T-helper 2 cell (primary cell): Measurements from ENCODE around the gene RRP15.

ENCODE experiments used
- DNase-seq, 5 experiments: peaks; one replicate each; pipeline versions ENCODE4 v3.0.0 to v3.0.0-alpha.2; 2012 to 2022

RRP15 gene

DNA sequence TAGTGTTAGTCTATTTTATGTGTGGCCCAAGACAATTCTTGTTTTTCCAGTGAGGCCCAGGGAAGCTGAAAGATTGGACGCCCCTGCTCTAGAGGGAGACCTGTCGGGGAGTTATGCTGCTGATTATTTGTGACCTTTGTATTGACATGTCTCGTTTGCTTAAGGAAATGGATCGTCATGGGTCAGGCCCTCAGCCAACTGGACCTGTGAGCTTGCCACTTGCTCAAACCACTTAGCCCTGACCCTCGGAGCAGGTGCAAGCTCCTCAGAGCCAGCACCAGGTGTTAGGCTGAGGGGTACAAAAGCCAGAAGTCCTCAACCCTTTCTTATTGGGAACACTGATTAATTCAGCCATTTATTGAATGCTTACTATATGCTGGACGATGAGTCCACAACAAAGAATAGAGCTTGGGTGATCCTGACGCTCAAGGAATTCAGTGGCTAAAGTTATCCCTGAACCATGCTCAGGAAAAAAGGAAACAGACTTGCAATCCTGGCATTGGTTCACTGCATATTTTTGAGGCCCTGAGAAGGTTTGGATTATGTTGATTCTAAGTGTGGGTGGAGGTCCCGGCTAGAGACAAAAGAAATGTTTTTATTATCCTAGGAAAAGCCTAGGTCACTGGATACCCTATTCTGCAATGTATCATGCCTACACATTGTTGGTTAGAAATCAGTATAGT, 79.1 kb downstream of the RRP15 start:
- no peak for DNase-seq

DNA sequence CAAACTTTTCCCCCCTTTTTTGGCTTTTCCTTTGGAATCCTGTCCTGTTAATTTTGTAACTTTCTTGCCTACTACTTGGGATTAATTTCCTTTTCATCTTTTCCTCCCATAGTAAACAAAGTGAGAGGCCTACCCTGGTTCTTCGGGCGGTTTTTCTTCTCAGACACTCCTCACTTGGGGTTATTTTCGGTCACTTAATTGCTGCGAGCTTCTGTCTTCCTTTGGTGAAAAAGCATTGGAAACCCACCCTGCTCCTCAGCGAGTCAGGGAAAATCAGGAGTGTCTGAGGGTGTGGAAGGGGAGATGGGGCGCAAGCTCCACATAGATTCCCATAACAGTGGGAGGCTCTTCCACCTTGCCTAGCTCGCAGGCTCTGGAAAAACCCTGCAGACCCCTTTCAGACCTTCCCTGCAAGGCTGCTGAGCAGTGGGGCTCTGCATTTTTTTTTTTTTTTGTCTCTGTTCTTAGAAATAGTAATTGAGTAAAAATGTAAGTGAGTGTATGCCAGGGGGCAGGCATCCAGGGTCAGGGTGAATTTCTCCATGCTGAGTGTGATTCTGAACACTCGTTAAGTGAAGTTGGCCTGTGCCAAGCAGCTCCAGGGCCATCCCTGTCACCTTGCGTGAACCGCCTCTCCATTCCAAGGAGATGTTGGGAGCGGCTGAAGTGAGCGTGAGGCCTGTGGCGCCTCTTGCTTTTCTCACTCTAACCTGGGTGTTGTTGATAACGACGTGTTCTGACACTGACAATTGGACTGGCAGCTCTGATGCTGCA, 80.3 kb downstream of the RRP15 start:
- DNase-seq = no peak

DNA sequence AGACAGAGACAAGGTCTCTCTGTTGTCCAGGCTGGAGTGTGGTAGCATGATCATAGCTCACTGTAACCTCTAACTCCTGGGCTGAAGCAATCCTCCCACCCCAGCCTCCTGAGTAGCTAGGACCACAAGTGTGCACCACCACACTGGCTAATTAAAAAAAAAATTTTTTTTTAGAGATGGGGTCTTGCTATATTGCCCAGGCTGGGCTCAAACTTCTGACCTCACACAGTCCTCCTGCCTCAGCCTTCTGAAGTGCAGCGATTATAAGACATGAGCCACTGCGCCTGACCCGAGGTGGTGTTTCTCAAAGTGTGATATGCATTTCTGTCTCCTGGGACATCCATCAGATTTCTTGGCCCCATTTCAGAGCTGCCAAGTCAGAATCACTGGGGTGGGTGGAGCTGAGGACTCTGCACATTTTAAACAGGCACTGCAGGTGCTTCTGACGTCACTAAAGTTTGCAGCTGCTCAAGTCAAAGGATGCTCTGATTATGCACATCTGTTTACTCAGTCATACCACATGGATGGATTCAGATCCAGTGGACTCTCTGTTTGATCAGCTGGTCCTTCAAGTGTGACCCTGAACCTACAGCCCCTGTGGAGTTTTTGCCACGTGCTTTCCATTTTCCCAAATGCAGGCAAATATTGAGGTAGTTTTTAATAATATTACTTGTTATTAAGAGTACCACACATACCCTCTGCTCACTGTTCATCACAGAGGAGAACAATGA, 81.4 kb downstream of the RRP15 start:
- no peak for DNase-seq

DNA sequence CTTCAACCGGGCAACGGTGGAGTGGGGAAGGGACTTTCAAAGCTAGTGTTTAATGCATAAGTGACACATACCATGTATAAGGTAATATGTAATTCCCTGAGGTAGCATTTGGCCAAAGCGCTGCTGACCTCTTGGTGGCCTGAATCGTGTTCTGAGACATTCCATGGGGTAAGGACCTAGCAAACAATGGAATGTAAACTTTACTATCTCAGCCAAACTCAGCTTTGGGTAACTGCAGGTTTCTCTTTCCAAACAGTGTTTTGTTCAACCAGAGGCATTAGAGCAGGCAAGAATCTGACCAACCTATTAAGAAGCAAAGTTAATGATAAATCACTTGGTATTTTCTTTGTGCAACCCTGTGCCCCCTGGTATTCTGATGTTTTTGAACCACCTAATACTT, 82.0 kb downstream of the RRP15 start:
- DNase-seq = no peak

DNA sequence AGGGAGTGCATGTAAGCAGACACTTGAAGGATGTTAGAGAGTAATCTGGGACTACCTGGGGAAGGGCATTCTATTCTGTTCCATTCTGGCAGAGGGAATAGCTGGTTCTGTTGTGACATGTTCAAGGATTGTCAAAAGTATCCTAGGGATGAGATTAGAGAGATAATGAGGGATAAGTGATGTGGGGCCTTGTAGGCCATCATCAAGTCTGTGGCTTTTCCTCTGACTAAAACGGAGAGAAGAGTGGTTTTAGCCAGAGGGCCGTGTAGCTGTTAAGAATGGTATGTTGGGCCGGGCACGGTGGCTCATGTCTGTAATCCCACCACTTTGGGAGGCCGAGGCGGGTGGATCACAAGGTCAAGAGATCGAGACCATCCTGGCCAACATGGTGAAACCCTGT, 83.6 kb downstream of the RRP15 start:
- DNase-seq = no peak

DNA sequence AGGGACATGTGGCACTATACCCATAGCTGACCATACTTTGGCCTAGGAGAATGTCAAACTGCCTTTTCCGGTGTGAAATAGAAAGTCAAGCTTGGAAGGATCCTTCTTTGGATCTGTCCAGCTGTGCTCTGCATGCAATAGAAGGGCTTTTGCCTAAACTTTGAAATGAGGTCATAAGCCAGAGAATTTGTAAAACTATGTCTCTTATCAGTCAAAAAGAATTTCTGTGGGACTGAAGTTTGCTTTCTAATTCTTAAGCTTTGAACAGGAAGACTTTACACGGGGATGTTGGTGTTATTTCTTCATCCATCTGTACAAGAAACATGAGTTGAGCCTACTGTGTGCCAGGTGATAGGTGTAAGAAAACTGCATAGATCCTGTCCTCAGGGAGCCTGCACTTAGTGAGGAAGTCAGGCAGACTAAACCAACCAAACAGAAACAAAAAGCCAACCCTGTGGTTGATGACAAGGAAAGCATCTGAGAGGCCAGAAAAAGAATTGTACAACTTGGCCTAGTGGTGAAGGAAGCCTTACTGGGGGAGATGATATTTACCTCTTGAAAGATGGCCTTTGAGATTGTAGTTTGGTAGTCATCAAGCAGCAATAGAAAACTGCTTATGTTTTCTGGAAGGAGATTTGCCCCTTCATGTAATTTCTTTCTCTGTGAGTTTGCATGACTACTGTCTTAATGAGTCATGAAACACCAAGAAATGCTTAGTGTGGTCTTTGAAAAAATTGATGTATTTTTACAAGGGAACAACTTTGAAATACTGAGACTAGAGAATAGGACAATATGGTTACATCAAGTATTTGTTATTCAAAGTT, 84.8 kb downstream of the RRP15 start:
- DNase-seq = no peak

DNA sequence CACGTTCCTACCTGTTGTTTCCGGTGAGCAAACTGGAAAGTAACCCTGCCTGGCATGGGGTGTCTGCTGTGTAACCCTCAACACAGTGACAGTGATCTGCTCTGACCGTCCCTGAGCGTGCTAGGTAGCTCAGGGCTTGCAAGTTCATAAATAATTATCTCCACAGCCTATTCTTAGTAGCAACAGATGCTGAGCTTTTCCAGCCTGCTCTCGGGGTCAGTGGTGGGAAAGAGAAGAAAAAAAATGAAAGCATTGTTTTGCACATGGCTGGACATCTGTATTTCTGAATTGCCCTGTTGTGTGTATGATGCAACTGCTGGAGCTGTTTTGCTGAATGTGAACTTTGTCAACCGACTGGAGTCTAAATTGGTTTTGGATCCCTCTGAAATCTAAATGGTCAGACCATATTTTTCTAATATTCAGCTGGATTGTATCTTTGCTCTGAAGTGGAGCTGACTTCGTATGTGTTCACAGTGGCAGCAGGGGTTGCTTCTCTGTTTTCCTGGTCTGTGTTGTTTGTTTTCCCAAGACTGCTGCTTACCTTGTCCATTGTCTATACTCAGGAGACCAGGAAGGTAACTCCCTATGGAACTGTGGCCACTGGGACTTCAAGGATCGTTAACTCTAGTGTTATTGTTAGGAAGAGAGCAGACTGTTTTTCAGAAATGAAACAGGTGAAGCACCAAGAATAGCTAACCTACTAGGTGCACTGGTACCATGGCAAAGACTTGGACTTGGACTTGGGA, 87.0 kb downstream of the RRP15 start:
- no peak for DNase-seq

DNA sequence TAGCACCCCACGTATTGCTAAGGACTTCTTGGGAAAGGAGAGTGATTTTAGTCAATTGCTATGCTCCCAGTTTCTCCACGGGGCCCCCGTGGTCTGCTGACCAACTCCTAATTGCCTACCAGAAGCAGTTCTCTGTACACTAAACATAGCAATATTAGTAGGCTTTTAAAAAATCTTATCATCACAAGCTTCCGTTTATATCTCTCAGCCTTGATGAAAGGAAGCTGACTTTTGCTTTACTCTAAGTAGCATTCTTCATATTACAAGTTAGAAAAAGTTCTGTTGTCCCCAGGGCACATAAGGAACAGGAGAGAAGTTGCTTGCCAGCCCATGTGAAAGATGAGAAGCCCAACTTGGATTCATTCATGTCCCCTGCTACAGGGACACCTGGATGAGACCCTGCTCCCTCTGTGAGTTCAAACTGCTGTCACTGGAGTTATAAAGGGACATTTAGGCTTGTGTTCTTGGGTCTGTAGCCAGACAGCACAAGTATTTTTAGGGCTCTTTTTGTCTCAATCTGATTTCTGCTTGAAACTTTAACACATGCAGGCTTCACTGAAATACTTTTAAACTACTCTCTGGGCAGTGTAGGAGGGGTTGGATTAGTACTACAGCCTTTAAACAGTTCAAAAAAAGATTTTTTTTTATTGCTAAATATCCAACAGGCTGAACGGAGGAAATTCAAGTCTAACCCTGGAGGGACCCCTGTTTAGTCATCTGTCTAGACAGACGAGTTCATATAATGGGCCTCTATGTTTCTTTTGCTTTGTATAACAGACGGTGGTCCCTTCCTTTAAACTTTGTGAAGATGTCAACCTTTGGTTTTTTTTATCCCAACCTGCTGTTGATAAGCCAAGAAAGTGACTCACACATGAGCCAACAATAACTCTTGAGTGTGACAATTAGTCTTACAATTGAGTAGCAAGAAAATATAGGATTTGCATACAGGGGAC, 89.6 kb downstream of the RRP15 start:
- no peak for DNase-seq

DNA sequence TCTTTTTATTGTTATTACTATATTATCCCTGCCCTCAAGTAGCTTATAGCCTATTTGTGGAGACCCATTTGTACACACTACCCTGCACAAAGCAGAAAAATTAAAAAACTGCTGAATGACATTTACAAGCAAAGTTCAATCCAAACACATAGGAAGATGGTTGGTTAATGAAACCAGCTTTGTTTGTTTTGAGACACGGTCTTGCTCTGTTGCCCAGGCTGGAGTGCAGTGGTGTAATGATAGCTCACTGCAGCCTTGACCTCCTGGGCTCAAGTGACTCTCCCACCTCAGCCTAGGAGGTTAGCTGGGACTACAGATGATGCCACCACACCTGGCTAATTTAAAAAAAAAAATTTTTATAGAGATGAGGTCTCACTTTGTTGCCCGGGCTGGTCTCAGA, 91.6 kb downstream of the RRP15 start:
- no peak for DNase-seq

DNA sequence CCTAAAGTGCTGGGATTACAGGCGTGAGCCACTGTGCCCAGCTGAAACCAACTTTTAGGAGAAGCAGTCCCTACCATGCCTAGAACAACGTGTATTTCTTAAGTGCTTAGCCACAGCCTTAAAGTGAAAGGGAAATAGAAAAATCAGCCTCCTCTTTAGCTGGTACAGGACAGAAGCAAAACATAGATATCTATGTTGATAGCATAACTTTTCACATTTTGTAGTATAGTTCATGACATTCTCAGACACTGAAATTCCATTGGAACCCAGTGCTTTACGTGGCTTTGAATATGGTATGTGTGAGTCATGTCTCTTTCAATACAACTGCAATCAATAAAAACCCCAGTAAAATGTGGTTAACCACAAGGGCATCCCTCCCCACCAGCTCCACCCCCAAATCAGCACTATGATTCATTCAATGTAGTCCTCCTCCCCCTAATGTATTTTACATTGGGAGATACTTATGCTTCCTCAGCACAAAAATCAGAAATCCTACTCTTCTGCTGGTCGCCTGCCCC, 92.1 kb downstream of the RRP15 start:
- peak in 3 of 5 experiments; percentile 43 to 84 (median 46) for DNase-seq

DNA sequence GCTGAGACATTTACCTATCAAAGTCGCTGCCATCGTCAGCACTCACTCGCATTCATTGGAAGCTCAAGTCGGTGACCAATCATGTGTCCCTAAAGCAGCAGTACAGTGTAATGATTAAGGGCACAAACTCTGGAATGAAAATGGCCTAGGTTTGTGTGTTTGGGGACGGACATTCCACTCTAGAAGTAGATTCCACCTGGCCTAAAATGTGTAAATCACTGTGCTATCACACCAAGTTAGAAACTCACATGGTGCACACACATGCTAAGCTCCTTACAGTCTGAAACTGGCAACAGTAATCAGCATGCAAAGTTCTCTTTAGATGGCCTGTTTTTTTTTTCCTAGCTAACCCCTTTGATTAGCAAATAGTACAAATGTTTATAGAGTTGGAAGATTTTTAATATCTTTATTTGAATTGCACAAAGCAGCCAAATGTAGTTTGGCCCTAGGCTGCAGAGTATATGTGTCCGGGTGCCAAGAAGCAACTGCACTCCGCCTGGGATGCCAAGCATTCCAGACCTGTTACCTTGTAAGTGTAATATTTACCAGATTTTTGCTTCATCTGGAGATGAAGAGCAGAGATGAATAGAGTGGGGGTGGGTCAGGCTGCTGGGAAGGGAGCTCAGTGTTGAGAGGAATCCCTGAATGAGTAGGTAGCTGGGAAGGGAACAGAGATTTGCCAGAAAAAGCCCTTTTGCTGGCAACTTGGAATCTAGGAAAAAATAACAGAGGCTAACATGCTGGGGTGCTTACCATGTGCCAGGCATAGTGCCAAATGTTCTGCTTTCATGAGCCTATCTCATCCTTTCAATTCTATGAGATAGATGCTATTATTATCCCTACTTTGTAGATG, 95.3 kb downstream of the RRP15 start:
- DNase-seq = no peak

DNA sequence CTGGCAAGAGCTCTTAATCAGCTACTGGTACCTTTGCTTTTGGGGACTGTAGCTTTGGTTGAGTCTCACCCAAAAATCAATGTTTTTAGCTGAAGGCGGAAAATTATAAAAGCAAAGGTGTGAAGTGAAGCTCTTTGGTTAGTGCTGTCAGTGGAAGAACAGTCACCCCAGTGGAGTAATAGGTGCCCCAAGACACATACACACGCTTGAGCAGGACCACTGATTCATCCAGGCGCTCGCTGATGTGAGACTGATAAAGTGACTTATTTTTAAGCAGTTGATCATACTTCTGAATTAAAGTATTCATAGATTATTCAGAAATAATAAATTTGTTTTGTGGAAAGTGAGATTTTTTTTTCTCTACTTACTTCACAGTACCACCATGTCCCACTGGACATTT, 97.2 kb downstream of the RRP15 start:
- no peak for DNase-seq

DNA sequence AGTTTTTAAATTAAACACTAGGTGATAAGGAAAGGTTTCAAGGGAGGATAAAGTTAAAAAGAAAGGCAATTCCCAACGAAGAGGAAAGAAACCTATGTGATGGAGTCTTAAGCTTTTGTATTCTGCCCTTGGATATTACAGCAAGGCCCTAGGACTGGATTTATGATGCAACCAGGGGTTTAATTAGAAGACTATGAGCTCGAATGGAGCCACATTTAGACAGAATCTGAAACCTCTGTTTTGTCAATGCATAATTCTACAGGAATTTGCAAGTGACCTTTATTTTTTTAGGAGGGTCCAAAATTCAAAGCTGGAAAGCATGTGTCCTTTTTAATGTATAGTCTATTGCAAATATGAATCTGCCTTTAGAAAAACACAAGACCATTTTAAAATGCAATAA, 98.0 kb downstream of the RRP15 start:
- DNase-seq = no peak

DNA sequence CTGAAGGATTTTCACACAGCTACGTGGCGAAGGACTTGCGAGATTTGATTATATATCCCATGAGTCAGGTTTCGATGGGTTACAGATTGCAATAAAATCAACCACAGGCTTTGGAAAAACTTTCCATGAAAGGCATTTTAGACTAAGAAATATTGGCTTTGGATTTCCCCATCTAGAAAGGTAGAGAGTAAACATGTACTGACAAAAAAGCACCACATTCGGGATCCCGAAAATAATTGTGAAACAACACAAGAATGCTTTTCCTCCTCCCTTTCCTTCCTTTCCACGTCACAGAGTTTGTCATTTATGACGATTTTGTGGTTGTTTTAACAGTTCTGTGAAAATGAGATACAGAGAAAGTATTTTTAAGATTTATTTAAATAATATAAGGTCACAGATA, 98.6 kb downstream of the RRP15 start:
- DNase-seq = no peak

DNA sequence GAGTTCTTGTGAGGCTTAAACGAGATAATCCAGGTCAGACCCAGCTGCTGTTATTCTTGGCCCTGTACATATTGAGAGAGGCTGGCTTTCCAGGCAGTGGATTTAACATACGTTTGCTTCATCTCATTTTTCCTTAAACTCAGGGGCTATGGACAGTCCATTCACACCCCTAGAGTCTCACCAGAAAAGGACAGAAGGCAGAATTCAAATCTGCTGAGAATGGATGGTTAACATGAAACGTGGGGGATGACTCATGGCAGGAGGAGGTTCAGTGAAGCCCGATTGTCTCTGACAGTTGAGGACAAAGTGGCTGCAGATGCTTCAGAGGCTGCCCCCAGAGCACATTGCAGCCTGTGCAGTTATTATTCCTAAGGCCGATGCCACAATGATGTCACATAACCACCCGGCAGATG, 99.5 kb downstream of the RRP15 start:
- DNase-seq = no peak
